RWPE2 (cell line): ENCODE measurements around the gene COL23A1.
A peak's percentile ranks its signal among the peaks of the same experiment; 100 is the strongest.

Experiments used
- ATAC-seq: fragments of 200-7000 bp; cut with Tn5 transposase; 3 replicates; pipeline ENCODE4 v1.9.1; 2021; ENCODE audit warnings: low read depth
- DNase-seq: peaks from one replicate; pipeline ENCODE4 v3.0.0-alpha.2; 2020; ENCODE audit warnings: low spot score
- H3K27ac ChIP-seq: fragments of 450-650 bp; 2 replicates; pipeline ENCODE4 v1.5.1; 2017; ENCODE audit warnings: mild to moderate bottlenecking; ENCODE audit not compliant: poor library complexity, severe bottlenecking
- H3K27me3 ChIP-seq: fragments of 250-450 bp; sonication (Bioruptor Pico); 2 replicates; pipeline ENCODE4 v1.5.1; 2021; ENCODE audit warnings: mild to moderate bottlenecking, moderate library complexity; ENCODE audit not compliant: insufficient read depth, poor library complexity, severe bottlenecking
- H3K36me3 ChIP-seq: fragments of 250-450 bp; sonication (Bioruptor Pico); 2 replicates; pipeline ENCODE4 v1.5.1; 2020; ENCODE audit warnings: low read depth, mild to moderate bottlenecking, moderate library complexity
- H3K4me1 ChIP-seq: fragments of 250-450 bp; sonication (Bioruptor Pico); 2 replicates; pipeline ENCODE4 v1.5.1; 2021; ENCODE audit warnings: mild to moderate bottlenecking, moderate library complexity; ENCODE audit not compliant: insufficient read depth, poor library complexity, severe bottlenecking
- H3K4me3 ChIP-seq: fragments of 250-450 bp; sonication (Bioruptor Pico); 2 replicates; pipeline ENCODE4 v1.5.1; 2021; ENCODE audit warnings: mild to moderate bottlenecking, moderate library complexity; ENCODE audit not compliant: severe bottlenecking
- H3K9me3 ChIP-seq: fragments of 250-450 bp; sonication (Bioruptor Pico); 2 replicates; pipeline ENCODE4 v1.5.1; 2021; ENCODE audit warnings: mild to moderate bottlenecking, moderate library complexity; ENCODE audit not compliant: severe bottlenecking
- TF ChIP-seq, protein P1 (sequence below): fragments of 450-650 bp; IDR thresholded peaks from one replicate; pipeline ENCODE4 v1.5.1; 2017; ENCODE audit warnings: mild to moderate bottlenecking, moderate library complexity; ENCODE audit not compliant: poor library complexity, severe bottlenecking

The COL23A1 gene

GRCh38 chr5:178281331-178281730 is 308.9 kb downstream of the COL23A1 start:
- DNase-seq = peak; percentile 53
- Histone ChIP-seq H3K4me3 (no peak overlapping the region), H3K4me1 (no peaks in the 10 kb centered on the region), H3K36me3 (no peaks in the 10 kb centered on the region), H3K27ac (no peak overlapping the region), H3K27me3 (no peaks in the 10 kb centered on the region), H3K9me3 (peaks cover 3% of the 10 kb centered on the region)
- TF ChIP-seq, protein P1, sequence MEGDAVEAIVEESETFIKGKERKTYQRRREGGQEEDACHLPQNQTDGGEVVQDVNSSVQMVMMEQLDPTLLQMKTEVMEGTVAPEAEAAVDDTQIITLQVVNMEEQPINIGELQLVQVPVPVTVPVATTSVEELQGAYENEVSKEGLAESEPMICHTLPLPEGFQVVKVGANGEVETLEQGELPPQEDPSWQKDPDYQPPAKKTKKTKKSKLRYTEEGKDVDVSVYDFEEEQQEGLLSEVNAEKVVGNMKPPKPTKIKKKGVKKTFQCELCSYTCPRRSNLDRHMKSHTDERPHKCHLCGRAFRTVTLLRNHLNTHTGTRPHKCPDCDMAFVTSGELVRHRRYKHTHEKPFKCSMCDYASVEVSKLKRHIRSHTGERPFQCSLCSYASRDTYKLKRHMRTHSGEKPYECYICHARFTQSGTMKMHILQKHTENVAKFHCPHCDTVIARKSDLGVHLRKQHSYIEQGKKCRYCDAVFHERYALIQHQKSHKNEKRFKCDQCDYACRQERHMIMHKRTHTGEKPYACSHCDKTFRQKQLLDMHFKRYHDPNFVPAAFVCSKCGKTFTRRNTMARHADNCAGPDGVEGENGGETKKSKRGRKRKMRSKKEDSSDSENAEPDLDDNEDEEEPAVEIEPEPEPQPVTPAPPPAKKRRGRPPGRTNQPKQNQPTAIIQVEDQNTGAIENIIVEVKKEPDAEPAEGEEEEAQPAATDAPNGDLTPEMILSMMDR = no peak
- no peak for ATAC-seq

DNA sequence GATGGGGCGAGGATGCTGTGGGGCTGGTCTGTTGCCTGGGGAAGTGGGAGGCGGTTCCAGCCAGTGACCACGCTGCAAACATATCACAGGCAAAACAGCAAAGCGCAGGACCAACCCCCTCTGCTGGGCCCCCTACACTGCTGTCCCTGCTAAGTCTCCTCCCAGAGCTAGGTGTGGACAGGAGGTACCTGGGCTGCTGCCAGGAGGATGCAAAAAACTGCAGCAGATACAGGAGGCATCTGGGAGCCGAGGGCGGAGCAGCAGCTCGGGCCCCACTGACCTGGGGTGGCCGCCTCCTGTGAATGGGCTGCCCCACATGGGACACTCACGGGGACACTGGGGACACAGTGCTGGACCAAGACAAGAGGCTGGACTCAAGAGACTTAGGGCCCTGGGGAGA is 309.6 kb downstream of the COL23A1 start:
- peak; percentile 68 for DNase-seq
- no peak overlapping the region for H3K4me3 ChIP-seq
- no peaks in the 10 kb centered on the region for H3K27me3 ChIP-seq
- no peak overlapping the region for H3K27ac ChIP-seq
- H3K36me3 ChIP-seq = no peaks in the 10 kb centered on the region
- ATAC-seq = no peak
- TF ChIP-seq, protein P1 = no peak
- H3K4me1 ChIP-seq = no peaks in the 10 kb centered on the region
- H3K9me3 ChIP-seq = peaks cover 3% of the 10 kb centered on the region

GRCh38 chr5:178279723-178280438 is 310.3 kb downstream of the COL23A1 start:
- peak; percentile 92 for ATAC-seq

DNA sequence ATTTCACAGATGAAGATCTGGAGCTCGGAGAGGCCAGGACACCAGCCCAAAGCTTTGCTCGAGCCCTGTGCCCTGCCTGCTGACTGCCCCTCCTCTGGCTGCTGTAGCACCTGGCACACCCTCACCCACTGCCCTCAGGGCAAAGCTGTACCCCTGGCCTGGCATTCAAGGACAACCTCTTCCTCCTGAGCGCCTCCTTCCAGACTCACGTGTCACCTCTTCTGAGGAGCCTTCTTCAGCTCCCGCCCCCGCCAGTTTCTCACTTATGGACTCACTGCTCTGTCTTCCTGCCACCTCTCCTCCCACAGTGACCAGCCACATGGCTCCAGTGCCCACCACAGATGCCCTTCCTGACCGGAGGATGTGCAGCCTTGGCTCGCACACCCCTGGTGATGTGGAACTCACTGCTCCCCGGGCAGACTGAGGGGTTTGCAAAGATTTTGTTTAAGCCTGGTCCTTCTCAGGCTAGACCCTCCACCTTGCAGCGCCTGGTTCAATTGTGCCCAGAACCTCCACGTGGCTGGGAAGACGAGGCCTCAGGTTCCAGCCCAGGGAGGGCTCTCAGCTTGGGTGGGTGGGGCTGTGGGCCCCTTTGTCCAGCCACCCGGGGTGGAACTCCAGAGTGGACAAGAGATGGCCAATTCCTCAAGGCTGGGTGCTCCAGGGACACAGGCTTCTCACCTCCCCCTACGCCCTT is 311.0 kb downstream of the COL23A1 start:
- Histone ChIP-seq H3K4me3 (no peak overlapping the region), H3K9me3 (peaks cover 3% of the 10 kb centered on the region), H3K36me3 (no peaks in the 10 kb centered on the region), H3K27me3 (no peaks in the 10 kb centered on the region), H3K4me1 (no peaks in the 10 kb centered on the region), H3K27ac (no peak overlapping the region)
- TF ChIP-seq, protein P1 = no peak
- no peak for ATAC-seq
- peak; percentile 66 for DNase-seq

More at GRCh38 chr5:178279723-178280438, 310.3 kb downstream of the COL23A1 start:
- Histone ChIP-seq H3K4me1 (no peaks in the 10 kb centered on the region), H3K27me3 (no peaks in the 10 kb centered on the region), H3K27ac (no peak overlapping the region), H3K36me3 (no peaks in the 10 kb centered on the region), H3K9me3 (peaks cover 3% of the 10 kb centered on the region), H3K4me3 (no peak overlapping the region)
- peak; percentile 81 for DNase-seq
- TF ChIP-seq, protein P1 = peak; percentile 98
